Endothelial cell of umbilical vein (primary cell): ENCODE measurements around the gene CRYBG3. TPM values are rescaled to one million over a fixed set of nuclear protein-coding genes. Genes with fewer than 3 reads are reported as not detected.

Experiments
- BruUV-seq: library from RNA; stranded (reverse); fragments of 400-500 nt; replicated peaks from 2 replicates; lab custom pipeline; 2021; lab: Mats Ljungman, UMichigan
- CTCF ChIA-PET: fragments of 300-600, 350-600 bp; sonication (Branson Sonifier 250); formaldehyde crosslinking; loops from one replicate; lab custom pipeline; 2021; ENCODE audit warnings: antibody characterized with exemption, inconsistent platforms; lab: Charles Lee
- POLR2A ChIA-PET: fragments of 300-600, 350-600 bp; sonication (Branson Sonifier 250); formaldehyde crosslinking; loops from one replicate; lab custom pipeline; 2021; ENCODE audit warnings: antibody characterized with exemption, inconsistent platforms; lab: Charles Lee
- DNase-seq: peaks from one replicate; pipeline ENCODE4 v3.0.0-alpha.2; 2011; ENCODE audit warnings: low read depth, low spot score
- FAIRE-seq: peaks from 2 replicates; lab custom pipeline; 2011; peaks lifted over from hg19 to GRCh38; lab: Jason Lieb, UNC
- H2AFZ ChIP-seq: 2 replicates; pipeline ENCODE4 v1.6.0; 2012; ENCODE audit warnings: low read depth, low read length, control low read depth, inconsistent platforms
- H3K27ac ChIP-seq: 2 replicates; pipeline ENCODE4 v1.5.1; 2011; ENCODE audit warnings: low read depth, mild to moderate bottlenecking, control low read depth, low read length, moderate library complexity; ENCODE audit not compliant: insufficient read depth
- H3K27me3 ChIP-seq, 2 experiments: 2 replicates each; pipeline versions ENCODE4 v1.6.0 to v1.6.1; 2011; ENCODE audit warnings: low read length in 2 of 2, mixed read lengths in 1 of 2; ENCODE audit not compliant: control insufficient read depth in 2 of 2, insufficient read depth in 2 of 2
- H3K36me3 ChIP-seq, 2 experiments: 2 replicates in 1 of 2; 3 replicates in 1 of 2; pipeline ENCODE4 v1.5.1; 2011; ENCODE audit warnings: low read length in 2 of 2, mild to moderate bottlenecking in 1 of 2, moderate library complexity in 1 of 2; ENCODE audit not compliant: control insufficient read depth in 2 of 2, insufficient read depth in 2 of 2; ENCODE audit errors: extremely low read depth in 1 of 2
- H3K4me1 ChIP-seq: 3 replicates; pipeline ENCODE4 v1.5.1; 2011; ENCODE audit warnings: mild to moderate bottlenecking, low read length; ENCODE audit not compliant: control insufficient read depth, insufficient read depth; ENCODE audit errors: extremely low read depth
- H3K4me2 ChIP-seq: 2 replicates; pipeline ENCODE4 v1.6.1; 2011; ENCODE audit warnings: low read length, control low read depth, mixed read lengths; ENCODE audit not compliant: insufficient read depth
- H3K4me3 ChIP-seq, 3 experiments: fragments of 200-600 bp in 1 of 3; sonication (generic), shearing (Covaris generic) in 1 of 3; replicated peaks in 1 of 3; 2 replicates each; pipeline ENCODE4 v1.5.1; 2011 to 2016; ENCODE audit warnings: control low read depth in 3 of 3, low read length in 3 of 3, mild to moderate bottlenecking in 2 of 3, inconsistent platforms in 1 of 3, low read depth in 1 of 3, moderate library complexity in 1 of 3; ENCODE audit not compliant: insufficient read depth in 1 of 3
- H3K79me2 ChIP-seq: 2 replicates; pipeline ENCODE4 v1.6.0; 2012; ENCODE audit warnings: low read length, inconsistent platforms; ENCODE audit not compliant: control insufficient read depth, insufficient read depth
- H3K9ac ChIP-seq: replicated peaks from 2 replicates; pipeline ENCODE3; 2011; ENCODE audit warnings: low read length, control low read depth; ENCODE audit not compliant: insufficient read depth; ENCODE audit errors: extremely low read depth
- H3K9me1 ChIP-seq: replicated peaks from 3 replicates; pipeline ENCODE4 v1.6.0; 2011; ENCODE audit warnings: mild to moderate bottlenecking, low read length; ENCODE audit not compliant: control insufficient read depth, insufficient read depth; ENCODE audit errors: extremely low read depth
- H3K9me3 ChIP-seq: replicated peaks from 2 replicates; pipeline ENCODE4 v1.5.1; 2012; ENCODE audit warnings: low read length, inconsistent platforms; ENCODE audit not compliant: control insufficient read depth, insufficient read depth
- H4K20me1 ChIP-seq: replicated peaks from 2 replicates; pipeline ENCODE3; 2011; ENCODE audit warnings: mild to moderate bottlenecking, low read length; ENCODE audit not compliant: control insufficient read depth, insufficient read depth; ENCODE audit errors: extremely low read depth
- EZH2 ChIP-seq: IDR thresholded peaks from 2 replicates; pipeline ENCODE4 v1.6.1; 2012; ENCODE audit warnings: borderline replicate concordance, low read depth, mild to moderate bottlenecking, moderate library complexity, low read length, inconsistent platforms; ENCODE audit not compliant: severe bottlenecking
- FOS ChIP-seq: IDR thresholded peaks from 2 replicates; pipeline ENCODE4 v1.6.1; 2011; ENCODE audit warnings: mild to moderate bottlenecking, low read length, moderate library complexity, borderline replicate concordance; ENCODE audit not compliant: insufficient read depth
- GATA2 ChIP-seq: IDR thresholded peaks from 2 replicates; pipeline ENCODE4 v1.7.0; 2011; ENCODE audit warnings: low read depth, mild to moderate bottlenecking, moderate library complexity, mixed read lengths, low read length; ENCODE audit not compliant: insufficient read length, insufficient read depth
- JUN ChIP-seq: IDR thresholded peaks from 2 replicates; pipeline ENCODE4 v1.6.1; 2011; ENCODE audit warnings: borderline replicate concordance, low read depth; ENCODE audit not compliant: insufficient read length, insufficient read depth
- MYC ChIP-seq: IDR thresholded peaks from one replicate; pipeline ENCODE4 v1.6.1; 2011; ENCODE audit warnings: mild to moderate bottlenecking, low read depth, low read length
- POLR2A ChIP-seq: IDR thresholded peaks from 2 replicates; pipeline ENCODE4 v1.6.1; 2012; ENCODE audit warnings: low read depth, mild to moderate bottlenecking, control low read depth, low read length
- POLR2AphosphoS5 ChIP-seq: IDR thresholded peaks from 2 replicates; pipeline ENCODE4 v1.6.1; 2012; ENCODE audit warnings: low read depth, mild to moderate bottlenecking, control low read depth, low read length, moderate library complexity; ENCODE audit not compliant: insufficient read depth
- dilution Hi-C: fragments of 300-500 bp; cut with MboI; formaldehyde crosslinking; loops from one replicate; pipeline ENCODE4 v1.15.0; 2019; ENCODE audit warnings: low sequenced_read_pairs; ENCODE audit not compliant: extremely low pct_ligation_motif_present
- intact Hi-C: fragments of 100-400 bp; cut with micrococcal nuclease; formaldehyde crosslinking; loops from one replicate; pipeline ENCODE4 v1.10.0; 2022
- polyA plus RNA-seq, 4 experiments: library from polyadenylated mRNA; depleted of rRNA in 3 of 4; stranded (reverse) in 3 of 4; unstranded in 1 of 4; fragments of >200 nt; gene quantifications; 2 replicates each; pipeline versions ENCODE4 v1.2.1 to v1.2.3, GENCODE V29; 2011 to 2012; ENCODE audit warnings: missing spikeins in 1 of 4
- total RNA-seq: library from RNA; stranded (reverse); gene quantifications from 2 replicates; pipeline ENCODE4 v1.2.3, GENCODE V29; 2021
- TF ChIP-seq, protein P1 (sequence below), 2 donors: IDR thresholded peaks; 1 replicate in 1 of 2; 2 replicates in 1 of 2; pipeline ENCODE4 v1.5.1; 2011; ENCODE audit warnings: low read length in 2 of 2, mild to moderate bottlenecking in 2 of 2, moderate library complexity in 2 of 2, control low read depth in 1 of 2, inconsistent platforms in 1 of 2, low read depth in 1 of 2; ENCODE audit not compliant: insufficient read depth in 1 of 2; ENCODE audit errors: extremely low read depth in 1 of 2
- TF ChIP-seq, protein P2 (sequence below): IDR thresholded peaks from 2 replicates; pipeline ENCODE4 v1.6.1; 2011; ENCODE audit not compliant: insufficient read depth, insufficient read length

Gene CRYBG3
- total and polyA plus RNA-seq, 2 donors (not counting 3 experiments of a cell fraction or from before 2014, with no cell fraction given) = 2.8 to 15.0 TPM

DNA sequence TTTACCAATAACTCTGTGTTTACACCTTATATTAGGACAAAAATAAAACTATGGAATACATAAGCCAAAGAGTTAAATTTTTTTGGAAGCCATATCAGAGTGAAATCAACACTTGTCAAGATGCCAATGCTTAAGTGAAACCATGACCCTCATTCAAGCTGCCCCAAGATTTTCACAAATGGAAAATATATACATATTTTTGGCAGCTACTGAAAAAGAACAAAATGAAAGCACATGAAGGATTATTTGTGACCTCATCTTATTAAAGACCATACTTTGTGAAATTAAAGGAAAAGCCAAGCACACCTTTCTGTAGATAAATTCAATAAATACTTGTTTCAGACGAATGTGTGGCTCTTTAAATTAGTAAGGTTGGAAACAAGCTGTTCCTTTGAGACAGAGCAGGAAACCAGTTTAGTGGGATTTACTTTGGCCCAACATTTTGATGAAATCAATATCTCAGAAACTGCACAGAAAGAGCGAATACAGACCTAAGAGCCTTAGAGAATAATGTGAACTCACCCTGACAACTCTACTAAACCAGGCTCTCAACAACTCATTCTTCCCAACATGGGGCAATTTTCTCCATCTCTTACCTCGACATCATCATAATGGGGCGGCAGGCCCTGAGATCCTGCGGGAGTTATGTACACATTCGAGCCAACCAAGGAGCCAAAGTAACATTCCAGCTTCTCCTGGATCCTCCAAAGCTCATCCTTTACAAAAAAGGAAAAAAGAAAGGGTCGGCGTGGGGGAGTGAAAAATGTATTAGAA is 139.4 kb downstream of the CRYBG3 start:
- Histone ChIP-seq H3K36me3 (peaks cover 4 to 6% of the 10 kb centered on the region in 2 experiments), H3K9me1 (no peaks in the 10 kb centered on the region), H3K9me3 (no peaks in the 10 kb centered on the region), H3K27me3 (no peaks in the 10 kb centered on the region), H3K4me3 (no peak overlapping the region), H3K4me2 (no peak overlapping the region), H3K9ac (no peak overlapping the region), H3K27ac (no peak overlapping the region), H3K4me1 (no peaks in the 10 kb centered on the region), H3K79me2 (peaks cover 26% of the 10 kb centered on the region), H4K20me1 (no peaks in the 10 kb centered on the region), H2AFZ (no peak overlapping the region)
- TF ChIP-seq MYC (no peak), GATA2 (no peak), FOS (no peak), JUN (no peak), POLR2AphosphoS5 (no peak), EZH2 (no peak), POLR2A (no peak)
- TF ChIP-seq, protein P1, sequence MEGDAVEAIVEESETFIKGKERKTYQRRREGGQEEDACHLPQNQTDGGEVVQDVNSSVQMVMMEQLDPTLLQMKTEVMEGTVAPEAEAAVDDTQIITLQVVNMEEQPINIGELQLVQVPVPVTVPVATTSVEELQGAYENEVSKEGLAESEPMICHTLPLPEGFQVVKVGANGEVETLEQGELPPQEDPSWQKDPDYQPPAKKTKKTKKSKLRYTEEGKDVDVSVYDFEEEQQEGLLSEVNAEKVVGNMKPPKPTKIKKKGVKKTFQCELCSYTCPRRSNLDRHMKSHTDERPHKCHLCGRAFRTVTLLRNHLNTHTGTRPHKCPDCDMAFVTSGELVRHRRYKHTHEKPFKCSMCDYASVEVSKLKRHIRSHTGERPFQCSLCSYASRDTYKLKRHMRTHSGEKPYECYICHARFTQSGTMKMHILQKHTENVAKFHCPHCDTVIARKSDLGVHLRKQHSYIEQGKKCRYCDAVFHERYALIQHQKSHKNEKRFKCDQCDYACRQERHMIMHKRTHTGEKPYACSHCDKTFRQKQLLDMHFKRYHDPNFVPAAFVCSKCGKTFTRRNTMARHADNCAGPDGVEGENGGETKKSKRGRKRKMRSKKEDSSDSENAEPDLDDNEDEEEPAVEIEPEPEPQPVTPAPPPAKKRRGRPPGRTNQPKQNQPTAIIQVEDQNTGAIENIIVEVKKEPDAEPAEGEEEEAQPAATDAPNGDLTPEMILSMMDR (IDR thresholded peaks at IDR 0.05; ENCODE audit: extremely low read depth in 1 of 2, insufficient read depth in 1 of 2, low read depth in 1 of 2, low read length in 2 of 2) = no peak
- TF ChIP-seq, protein P2, sequence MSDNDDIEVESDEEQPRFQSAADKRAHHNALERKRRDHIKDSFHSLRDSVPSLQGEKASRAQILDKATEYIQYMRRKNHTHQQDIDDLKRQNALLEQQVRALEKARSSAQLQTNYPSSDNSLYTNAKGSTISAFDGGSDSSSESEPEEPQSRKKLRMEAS = no peak
- DNase-seq (no peak), FAIRE-seq (no peak)
- CTCF ChIA-PET = no interaction called here
- dilution Hi-C loops = no loop called here
- POLR2A ChIA-PET = no interaction called here
- intact Hi-C loops = no loop called here
- no TSS peak for BruUV-seq
